HG03442 (cell line): ENCODE results near the gene BRMS1.

ENCODE experiments used
- ATAC-seq: cut with Tn5 transposase; IDR thresholded peaks from one replicate; pipeline ENCODE4 v1.9.1; 2021; ENCODE audit warnings: mild to moderate bottlenecking, moderate library complexity; ENCODE audit not compliant: unreplicated experiment

BRMS1 gene

DNA sequence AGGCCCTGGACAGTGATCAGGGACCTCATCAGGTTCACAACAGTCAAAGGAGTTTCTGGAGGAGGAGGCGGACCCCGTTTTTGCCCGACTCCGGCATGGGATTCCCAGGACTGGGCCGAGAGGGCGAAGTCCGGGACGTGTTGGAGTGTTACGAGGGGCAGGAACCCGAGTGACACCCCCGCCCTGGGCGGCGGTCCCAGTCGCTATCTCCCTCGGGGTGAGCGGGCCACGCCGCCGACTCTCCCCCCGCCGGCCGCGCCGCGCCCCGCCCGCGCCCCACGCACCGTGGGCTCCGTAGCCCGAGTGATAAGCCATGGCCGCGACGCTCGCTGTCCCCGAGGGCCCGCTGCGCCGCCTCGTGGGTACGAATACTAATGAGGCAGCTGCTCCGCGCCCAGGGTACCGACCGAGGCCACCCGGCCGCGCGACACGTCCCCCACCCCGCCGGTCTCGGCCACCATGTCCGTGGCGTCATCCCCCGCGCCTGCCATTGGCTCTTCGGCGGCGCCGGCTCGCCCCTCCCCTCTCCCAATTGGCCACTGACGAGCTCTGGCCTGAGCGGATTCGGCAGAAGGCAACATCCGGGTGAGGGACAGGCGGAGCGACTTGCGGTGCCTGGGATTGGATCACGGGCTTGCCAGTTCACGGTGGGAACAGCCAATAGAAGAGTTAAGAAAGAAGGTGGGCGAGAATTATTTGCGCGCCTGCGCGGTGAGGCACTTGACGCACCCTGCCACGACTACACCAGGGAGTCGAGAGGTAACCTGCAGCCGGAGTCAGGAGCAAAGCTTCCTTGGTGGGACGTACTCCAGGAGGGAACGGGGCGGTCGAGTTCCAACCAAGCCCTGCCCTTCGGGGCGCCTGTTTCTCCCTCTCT lies 56.0 kb downstream of the BRMS1 start, which contains the start of gene YIF1A:
Gene YIF1A (minus strand): TSS at position 473 of the 877 bp plus-strand sequence. CDS start 158 bp downstream, at position 315.
- peak; percentile 87 for ATAC-seq

DNA sequence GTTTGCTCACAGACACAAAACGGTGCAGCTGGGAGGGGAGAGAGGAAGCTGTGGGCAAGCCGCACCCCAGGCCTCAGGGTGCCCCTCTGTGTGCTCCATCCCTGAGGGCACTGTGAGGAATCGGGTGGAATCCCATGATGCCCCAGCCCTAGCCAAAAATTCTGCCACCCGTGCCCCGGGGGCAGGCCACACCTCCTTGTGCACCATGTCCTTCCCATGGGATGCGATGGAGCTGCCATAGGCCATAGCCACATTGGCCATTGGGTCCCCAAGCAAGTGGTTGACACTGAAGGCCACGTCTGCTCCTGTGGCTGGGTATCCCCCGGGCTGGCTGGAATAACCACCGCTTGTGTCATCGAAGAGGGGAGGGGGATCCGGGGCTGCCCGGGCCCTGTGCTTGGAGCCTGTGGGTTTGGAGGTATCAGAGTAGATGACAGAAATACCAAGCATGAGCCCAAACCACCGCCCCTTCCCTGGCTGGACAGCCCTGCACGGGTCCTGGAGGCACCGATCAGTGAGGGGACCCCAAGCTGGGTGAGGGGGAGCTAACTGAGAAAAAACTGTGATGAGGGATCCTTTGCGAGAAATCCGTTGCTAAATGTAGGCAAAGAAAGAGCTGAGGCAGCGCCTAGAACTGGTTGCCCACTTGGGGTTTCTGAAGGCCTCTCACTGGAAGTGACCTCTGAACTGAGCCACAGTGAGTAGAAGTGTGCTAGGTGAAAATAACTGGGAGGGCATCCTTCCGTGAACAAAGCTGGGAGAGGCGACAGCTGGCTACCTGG lies 56.8 kb downstream of the BRMS1 start:
- ATAC-seq: no peak
